Sigmoid colon (tissue), 7 donors: ENCODE measurements around the gene GRB7. TPM values are rescaled to one million over a fixed set of nuclear protein-coding genes. Genes with fewer than 3 reads are reported as not detected.

Experiments used
- DNase-seq: peaks from one replicate; pipeline ENCODE4 v3.0.0-alpha.2; 2019
- H3K27ac ChIP-seq, 4 donors: fragments of 200-600 bp; sonication (generic); one replicate each; pipeline ENCODE4 v1.5.1; 2016 to 2019; ENCODE audit warnings: mild to moderate bottlenecking in 1 of 4
- H3K27me3 ChIP-seq, 3 donors: fragments of 200-600 bp; sonication (generic); one replicate each; pipeline ENCODE4 v1.5.1; 2019; ENCODE audit warnings: mild to moderate bottlenecking in 1 of 3
- H3K36me3 ChIP-seq, 4 donors: fragments of 200-600 bp; sonication (generic); one replicate each; pipeline ENCODE4 v1.5.1; 2016 to 2019
- H3K4me1 ChIP-seq, 4 donors: fragments of 200-600 bp; sonication (generic); one replicate each; pipeline ENCODE4 v1.5.1; 2017 to 2019
- H3K4me3 ChIP-seq, 4 donors: fragments of 200-600 bp; sonication (generic); one replicate each; pipeline ENCODE4 v1.5.1; 2017 to 2019; ENCODE audit warnings: mild to moderate bottlenecking in 2 of 4, moderate library complexity in 1 of 4
- H3K9me3 ChIP-seq, 4 donors: fragments of 200-600 bp in 3 of 4; sonication (generic) in 3 of 4; one replicate each; pipeline versions ENCODE4 v1.5.1 to v1.6.1; 2013 to 2019
- CTCF ChIP-seq, 4 experiments: fragments of 450-650 bp in 3 of 4; fragments of 200-600 bp in 1 of 4; IDR thresholded peaks; one replicate each; pipeline ENCODE4 v1.5.1; 2016 to 2019; ENCODE audit warnings: antibody characterized with exemption in 4 of 4, mild to moderate bottlenecking in 3 of 4, moderate library complexity in 2 of 4
- EP300 ChIP-seq, 4 donors: sonication (generic); formaldehyde crosslinking; IDR thresholded peaks; one replicate each; pipeline ENCODE4 v1.6.1; 2017; ENCODE audit warnings: antibody characterized with exemption in 4 of 4
- POLR2A ChIP-seq, 2 donors: fragments of 450-650 bp; IDR thresholded peaks; one replicate each; pipeline ENCODE4 v1.6.1; 2016; ENCODE audit warnings: antibody characterized with exemption in 2 of 2, mild to moderate bottlenecking in 2 of 2, moderate library complexity in 2 of 2
- POLR2AphosphoS5 ChIP-seq, 4 donors: sonication (generic); formaldehyde crosslinking; IDR thresholded peaks; one replicate each; pipeline ENCODE4 v1.6.1; 2017; ENCODE audit warnings: antibody characterized with exemption in 4 of 4
- WGBS, 2 donors: extraction: QIAGEN DNeasy Blood & Tissue Kit; methylation state at CpG; one replicate each; pipeline ENCODE4 v1.1.7; 2013; 5-methylcytosine and 5-hydroxymethylcytosine counted together
- intact Hi-C: fragments of 100-400 bp; cut with DNase I; formaldehyde crosslinking; loops from one replicate; pipeline ENCODE4 v1.15.1; 2023
- polyA plus RNA-seq, 3 donors: library from polyadenylated mRNA; stranded (reverse); fragments of 200-250 nt; gene quantifications; one replicate each; pipeline ENCODE4 v1.2.3, GENCODE V29; 2013
- total RNA-seq, 4 donors: library from RNA; depleted of rRNA; stranded (reverse); fragments of >200 nt; gene quantifications; one replicate each; pipeline ENCODE4 v1.1.0, GENCODE V29; 2016
- donor health status: healthy with polysubstance abuse.
- donor health status: Bipolar disorder and iron deficiency.
- donor health status: healthy.

The GRB7 gene
- total and polyA plus RNA-seq, 7 donors, result under 0.01 to 17.9 (median 13.2) TPM; not detected in 3

- H3K27ac ChIP-seq, result no peak overlapping the region
- no peak overlapping the region for H3K4me3 ChIP-seq
- 56 to 67% methylated on average over 3 of the region's 3 CpGs for WGBS, 2 donors
- no peaks in the 10 kb centered on the region for H3K4me1 ChIP-seq
- peaks cover 0 to 2% (median 0%) of the 10 kb centered on the region in 3 donors for H3K27me3 ChIP-seq
- intact Hi-C loops, result no loop called here
- no peak for TF ChIP-seq EP300 (IDR thresholded peaks at IDR 0.05)
- TF ChIP-seq CTCF (IDR thresholded peaks at IDR 0.05), result no peak
- TF ChIP-seq POLR2A (IDR thresholded peaks at IDR 0.05), result no peak
- TF ChIP-seq POLR2AphosphoS5 (IDR thresholded peaks at IDR 0.05), result no peak
- H3K9me3 ChIP-seq, result no peaks in the 10 kb centered on the region
- DNase-seq, result no peak
- H3K36me3 ChIP-seq, result no peaks in the 10 kb centered on the region
Measured at GRCh38 chr17:39767147-39767546, 29.4 kb downstream of the GRB7 start.

GRCh38 chr17:39769974-39770587, 32.3 kb downstream of the GRB7 start:
- 31 to 33% methylated on average over 8 of the region's 8 CpGs for WGBS, 2 donors
- Histone ChIP-seq H3K9me3 (no peaks in the 10 kb centered on the region), H3K27ac (no peak overlapping the region), H3K4me1 (no peaks in the 10 kb centered on the region), H3K27me3 (no peaks in the 10 kb centered on the region), H3K36me3 (no peaks in the 10 kb centered on the region), H3K4me3 (no peak overlapping the region)
- DNase-seq, result no peak
- no peak for TF ChIP-seq POLR2AphosphoS5 (IDR thresholded peaks at IDR 0.05)
- TF ChIP-seq EP300 (IDR thresholded peaks at IDR 0.05), result no peak
- TF ChIP-seq CTCF (IDR thresholded peaks at IDR 0.05), result no peak
- no peak for TF ChIP-seq POLR2A (IDR thresholded peaks at IDR 0.05)
- intact Hi-C loops, result no loop called here

- TF ChIP-seq EP300 (IDR thresholded peaks at IDR 0.05) (no peak), CTCF (IDR thresholded peaks at IDR 0.05) (no peak), POLR2A (IDR thresholded peaks at IDR 0.05) (no peak), POLR2AphosphoS5 (IDR thresholded peaks at IDR 0.05) (no peak)
- no peak overlapping the region for H3K27ac ChIP-seq
- intact Hi-C loops, result no loop called here
Measured at GRCh38 chr17:39772415-39772814, 34.7 kb downstream of the GRB7 start.

GRCh38 chr17:39772987-39773934, 35.5 kb downstream of the GRB7 start:
- Histone ChIP-seq H3K27ac (no peak overlapping the region), H3K27me3 (peaks cover 0 to under 1% (median 0%) of the 10 kb centered on the region in 3 donors), H3K36me3 (no peaks in the 10 kb centered on the region), H3K4me1 (no peaks in the 10 kb centered on the region), H3K9me3 (no peaks in the 10 kb centered on the region), H3K4me3 (no peak overlapping the region)
- WGBS, 2 donors, result 74 to 82% methylated on average over 7 of the region's 7 CpGs
- no peak for TF ChIP-seq EP300 (IDR thresholded peaks at IDR 0.05)
- no peak for TF ChIP-seq CTCF (IDR thresholded peaks at IDR 0.05)
- no peak for TF ChIP-seq POLR2A (IDR thresholded peaks at IDR 0.05)
- TF ChIP-seq POLR2AphosphoS5 (IDR thresholded peaks at IDR 0.05), result no peak
- no peak for DNase-seq
- intact Hi-C loops, result no loop called here

More at GRCh38 chr17:39772415-39772814, 34.7 kb downstream of the GRB7 start:
- Histone ChIP-seq H3K36me3 (no peaks in the 10 kb centered on the region), H3K27me3 (no peaks in the 10 kb centered on the region), H3K4me1 (no peaks in the 10 kb centered on the region), H3K9me3 (no peaks in the 10 kb centered on the region), H3K4me3 (no peak overlapping the region)
- DNase-seq, result no peak
